Jurkat, Clone E6-1 (cell line): ENCODE results near the gene TENT5C.

ENCODE experiments used
- DNase-seq: peaks from one replicate; pipeline ENCODE4 v3.0.0-alpha.2; 2011; ENCODE audit warnings: low read depth, low spot score
- H3K4me3 ChIP-seq: 2 replicates; pipeline ENCODE4 v1.5.1; 2011; ENCODE audit warnings: mild to moderate bottlenecking, low read length, control low read depth, moderate library complexity

The TENT5C gene

GRCh38 chr1:117644696-117645311 lies 39.0 kb downstream of the TENT5C start:
- no peak for DNase-seq
- no peak overlapping the region for H3K4me3 ChIP-seq

DNA sequence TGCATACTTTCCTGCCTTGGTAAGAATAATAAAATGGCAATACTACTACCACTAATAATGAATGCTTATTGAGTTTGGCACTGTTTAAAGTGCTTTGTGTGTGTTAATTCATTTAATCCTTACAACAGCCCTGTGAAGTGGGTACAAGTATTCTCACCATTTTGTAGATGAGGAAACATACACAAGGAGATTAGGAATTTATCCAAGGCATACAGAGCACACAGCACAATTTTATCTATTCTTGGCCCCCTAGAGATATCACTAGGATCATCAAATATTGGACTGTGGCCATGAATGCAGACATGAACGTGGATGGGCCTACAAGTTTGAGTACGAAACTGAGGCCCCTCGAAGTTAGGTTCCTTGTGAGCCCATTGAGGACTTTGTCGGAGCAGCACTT lies 39.5 kb downstream of the TENT5C start:
- no peak overlapping the region for H3K4me3 ChIP-seq
- no peak for DNase-seq

- DNase-seq: no peak
- H3K4me3 ChIP-seq: no peak overlapping the region
Observed at GRCh38 chr1:117646007-117646811, 40.4 kb downstream of the TENT5C start.

GRCh38 chr1:117646956-117647355 lies 41.1 kb downstream of the TENT5C start:
- DNase-seq: no peak
- H3K4me3 ChIP-seq: no peak overlapping the region

DNA sequence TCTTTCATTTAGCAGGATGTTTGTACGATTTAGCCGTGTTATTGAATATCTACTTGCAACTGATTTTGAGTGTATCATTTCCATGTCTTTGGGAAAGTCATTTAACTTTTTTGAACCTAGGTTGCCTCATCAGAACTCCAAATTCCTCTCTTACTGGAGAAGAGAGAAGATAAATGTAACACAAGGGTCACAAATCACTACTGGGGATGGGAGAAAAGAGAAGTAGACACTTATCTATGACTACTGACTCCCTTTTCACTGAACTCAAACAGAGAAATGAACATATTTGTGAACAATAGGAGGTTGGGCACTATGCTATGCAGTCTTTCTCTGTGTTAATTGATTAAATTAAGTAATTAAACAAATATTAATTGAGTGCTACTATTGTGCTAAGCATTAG lies 42.2 kb downstream of the TENT5C start:
- no peak overlapping the region for H3K4me3 ChIP-seq
- no peak for DNase-seq

- DNase-seq: no peak
- no peak overlapping the region for H3K4me3 ChIP-seq
Observed at GRCh38 chr1:117650840-117651568, 45.2 kb downstream of the TENT5C start.

GRCh38 chr1:117651616-117652015 lies 45.8 kb downstream of the TENT5C start:
- no peak overlapping the region for H3K4me3 ChIP-seq
- DNase-seq: no peak

DNA sequence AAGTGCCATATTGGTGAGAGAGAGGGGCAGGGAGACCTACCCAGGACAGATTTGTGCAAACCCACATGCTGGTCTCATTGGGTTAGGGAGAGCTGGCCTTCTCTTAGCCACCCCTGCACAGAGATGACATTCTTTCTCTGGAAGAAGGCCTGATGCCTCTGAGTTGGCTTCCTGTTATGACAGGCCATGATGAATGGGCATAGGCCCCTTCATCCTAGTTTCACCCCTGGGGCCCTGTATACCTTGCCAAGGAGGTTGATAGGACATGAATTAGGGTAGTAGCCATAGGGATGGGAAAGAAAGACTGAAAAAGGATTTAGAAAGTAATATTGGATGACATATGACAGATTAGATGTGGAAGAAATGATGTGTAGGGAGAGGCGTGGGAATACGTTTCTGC lies 46.6 kb downstream of the TENT5C start:
- H3K4me3 ChIP-seq: no peak overlapping the region

GRCh38 chr1:117653195-117653594 lies 47.3 kb downstream of the TENT5C start:
- H3K4me3 ChIP-seq: no peak overlapping the region
- no peak for DNase-seq

More for the DNA sequence above, 46.6 kb downstream of the TENT5C start:
- no peak for DNase-seq

DNA sequence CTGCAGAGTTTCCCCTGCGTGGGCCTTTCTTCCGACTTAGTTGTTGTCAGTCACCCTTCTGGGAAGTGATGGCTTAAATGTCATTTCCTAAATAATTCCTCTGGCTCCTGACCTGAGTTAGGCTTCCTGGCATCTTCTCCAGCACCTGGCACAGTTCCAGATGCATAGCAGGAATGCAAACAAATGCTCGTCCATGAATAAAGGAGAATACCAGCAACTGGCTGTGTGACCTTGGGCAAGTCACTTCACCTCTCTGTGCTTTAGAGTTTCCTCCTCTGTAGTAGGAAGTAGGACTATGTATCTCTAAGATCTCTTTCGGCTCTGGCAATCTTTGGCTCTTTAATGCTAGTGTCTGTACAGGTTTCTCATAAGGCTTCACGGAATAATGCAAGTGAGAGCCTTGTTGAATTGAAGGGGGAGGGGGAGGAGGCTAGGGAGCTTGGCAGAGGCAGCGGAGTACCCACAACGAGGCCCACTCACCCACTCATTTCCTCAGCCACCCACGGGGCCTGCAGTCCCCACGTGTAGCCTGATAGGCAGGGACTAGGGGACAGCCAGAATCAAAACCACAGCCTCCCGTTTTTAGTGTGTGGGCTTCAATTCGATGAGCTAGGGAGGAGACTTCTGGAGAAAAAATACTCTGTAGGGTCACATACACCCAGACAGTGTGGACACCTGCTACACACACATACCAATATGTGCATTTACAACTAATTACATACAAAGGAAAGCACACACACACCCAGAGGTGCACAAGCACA lies 48.1 kb downstream of the TENT5C start:
- no peak overlapping the region for H3K4me3 ChIP-seq
- no peak for DNase-seq

GRCh38 chr1:117654493-117655219 lies 48.8 kb downstream of the TENT5C start:
- H3K4me3 ChIP-seq: no peak overlapping the region
- no peak for DNase-seq

DNA sequence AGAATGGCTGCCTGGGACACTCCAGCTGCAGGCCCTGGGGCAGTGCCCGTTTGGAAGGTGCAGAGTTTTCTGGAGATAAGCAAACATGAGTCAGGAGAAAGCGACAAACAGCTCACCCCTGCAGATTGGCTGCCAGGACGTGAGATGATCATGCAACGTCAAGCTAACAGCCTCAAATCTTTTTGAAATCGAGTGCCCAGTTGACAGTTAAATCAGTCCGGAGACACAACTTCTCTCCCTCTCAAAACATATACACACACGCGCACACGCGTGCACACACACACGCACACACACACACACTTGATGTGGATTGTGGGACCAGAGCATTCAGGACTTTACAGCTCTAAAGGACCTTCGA lies 49.4 kb downstream of the TENT5C start:
- DNase-seq: no peak
- H3K4me3 ChIP-seq: no peak overlapping the region

GRCh38 chr1:117656202-117656641 lies 50.4 kb downstream of the TENT5C start:
- H3K4me3 ChIP-seq: no peak overlapping the region; the same call in 1 of the 2 replicates
- DNase-seq: peak; percentile 96

GRCh38 chr1:117657031-117657430 lies 51.2 kb downstream of the TENT5C start:
- DNase-seq: no peak

DNA sequence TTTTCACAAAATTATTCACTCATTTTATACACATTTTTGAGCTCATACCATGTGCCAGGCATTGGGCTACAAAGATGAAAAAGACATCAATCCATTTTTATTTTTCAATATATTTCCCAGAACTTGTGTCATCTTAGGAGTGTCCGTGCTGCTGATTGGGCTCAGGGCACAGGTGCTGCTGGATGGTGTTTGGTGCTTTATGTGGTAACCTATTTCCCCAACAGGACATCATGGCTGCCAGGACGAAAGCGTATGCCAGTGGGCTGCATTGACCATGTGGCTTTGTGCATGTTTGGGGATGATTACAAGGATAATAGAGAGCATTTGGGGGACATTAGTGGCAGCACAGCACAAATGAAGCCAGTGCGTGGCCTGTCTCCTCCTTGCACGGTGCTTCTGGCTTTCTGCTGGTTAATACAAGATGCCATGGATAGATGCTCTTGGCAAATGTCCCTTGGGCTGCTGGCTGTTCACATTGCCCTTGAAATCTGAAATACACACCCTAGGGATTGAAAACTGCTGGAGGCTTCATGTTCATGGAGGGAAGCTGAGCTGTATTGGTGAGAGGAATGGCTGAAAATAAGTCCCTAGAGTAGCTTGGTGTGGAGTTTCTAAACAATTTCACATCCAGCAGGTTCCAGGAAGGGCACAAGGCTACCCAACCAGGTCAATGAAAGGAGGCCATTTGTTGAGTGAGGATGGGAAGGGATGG lies 52.3 kb downstream of the TENT5C start:
- no peak overlapping the region for H3K4me3 ChIP-seq
- DNase-seq: no peak

More at GRCh38 chr1:117657031-117657430, 51.2 kb downstream of the TENT5C start:
- no peak overlapping the region for H3K4me3 ChIP-seq

DNA sequence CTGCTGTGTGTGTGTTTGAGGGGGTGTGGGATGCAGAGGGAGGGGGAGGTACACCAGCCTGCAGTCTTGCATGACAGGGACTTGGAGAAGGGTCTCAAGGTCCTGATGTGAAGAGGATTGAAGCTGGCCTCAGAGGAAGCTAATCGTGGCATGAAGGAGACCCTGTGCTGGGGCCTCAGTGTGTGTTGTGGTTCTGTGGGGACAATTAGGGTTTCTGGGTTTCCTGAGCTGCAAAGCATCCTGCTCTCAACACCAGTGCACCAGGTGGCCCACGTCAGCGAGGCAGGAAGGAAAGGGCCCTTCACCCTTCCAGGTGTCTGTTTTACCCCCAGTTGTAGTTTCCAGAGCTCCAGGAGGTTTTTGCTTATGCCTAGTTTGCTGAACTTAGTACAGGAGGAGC lies 52.8 kb downstream of the TENT5C start:
- no peak overlapping the region for H3K4me3 ChIP-seq
- peak; percentile 94 for DNase-seq

DNA sequence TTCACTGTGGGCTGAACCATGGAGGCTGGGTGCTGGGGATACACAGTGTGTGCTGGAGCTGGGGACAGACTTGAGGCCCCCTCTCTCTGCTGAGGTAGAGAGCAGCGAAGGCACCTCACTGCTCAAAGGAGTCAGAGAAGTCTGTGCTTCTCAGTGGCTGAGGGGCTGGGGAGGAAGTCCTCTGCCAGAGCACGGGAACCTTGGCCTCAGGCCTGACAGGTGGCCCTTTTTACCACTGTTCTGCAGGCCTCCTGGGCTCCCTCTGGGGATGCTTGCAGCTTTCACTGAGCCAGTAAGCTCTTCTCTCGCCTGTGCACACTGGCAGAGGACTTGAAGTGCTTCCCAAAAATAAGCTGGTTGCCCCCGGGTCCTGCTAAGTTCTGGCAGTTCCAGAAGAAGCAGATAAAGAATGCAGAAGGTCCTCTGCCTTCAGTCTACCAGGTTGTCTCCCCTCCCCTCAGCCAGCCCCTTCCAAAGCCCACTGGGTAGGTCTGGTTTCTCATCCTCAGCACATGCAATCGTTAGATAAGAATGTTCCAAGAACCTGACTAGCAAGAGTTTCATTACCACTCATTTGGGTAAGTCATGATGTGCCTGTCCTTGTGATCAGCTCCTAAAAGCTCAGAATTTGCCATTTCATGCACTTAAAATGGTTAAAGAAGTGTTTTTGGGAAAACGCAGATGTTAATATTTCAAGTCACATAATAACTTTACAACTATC lies 53.9 kb downstream of the TENT5C start:
- no peak overlapping the region for H3K4me3 ChIP-seq
- no peak for DNase-seq
